ENCODE results near the gene GRK1. TPM values are rescaled to one million over a fixed set of nuclear protein-coding genes. Genes with fewer than 3 reads are reported as not detected.

Gene GRK1
- total and polyA plus RNA-seq, 4 donors = 0.36 to 0.97 (median 0.67) TPM

DNA sequence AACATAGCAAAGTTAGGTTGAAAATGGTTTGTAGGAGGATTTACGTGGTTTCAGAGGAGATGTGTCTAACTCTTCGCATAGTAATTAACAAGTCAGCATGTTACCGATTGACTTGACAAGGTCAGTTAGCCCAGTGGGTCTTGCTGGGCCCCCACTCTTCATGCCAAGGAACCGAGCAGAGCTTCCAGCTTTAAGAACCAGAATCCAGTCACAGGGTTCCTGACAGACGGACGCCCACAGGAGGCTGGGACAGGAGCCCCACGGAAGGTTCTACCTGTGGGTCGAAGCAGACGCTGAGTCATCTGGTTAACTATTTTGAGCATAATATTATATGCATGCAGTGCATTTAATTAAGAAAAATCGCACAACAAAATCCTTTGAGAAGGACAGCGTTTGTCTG, 95.5 kb downstream of the GRK1 start:
- Histone ChIP-seq H3K9me3 (ENCODE audit: control insufficient read depth, insufficient read depth, low read length) (no peaks in the 10 kb centered on the region), H3K4me3 (ENCODE audit: low read depth, low read length) (no peak overlapping the region), H3K27me3 (ENCODE audit: control insufficient read depth, insufficient read depth, low read length) (peaks cover 28% of the 10 kb centered on the region), H3K27ac (ENCODE audit: low read depth, low read length) (no peak overlapping the region), H3K36me3 (ENCODE audit: control insufficient read depth, insufficient read depth, low read length) (no peaks in the 10 kb centered on the region), H3K4me1 (ENCODE audit: control insufficient read depth, insufficient read depth, low read length) (peaks cover 15% of the 10 kb centered on the region)
- WGBS (ENCODE audit: insufficient coverage) = 66% methylated on average over 6 of the region's 11 CpGs
- no peak for DNase-seq (ENCODE audit: low read depth in 4 of 6, low spot score in 6 of 6)

DNA sequence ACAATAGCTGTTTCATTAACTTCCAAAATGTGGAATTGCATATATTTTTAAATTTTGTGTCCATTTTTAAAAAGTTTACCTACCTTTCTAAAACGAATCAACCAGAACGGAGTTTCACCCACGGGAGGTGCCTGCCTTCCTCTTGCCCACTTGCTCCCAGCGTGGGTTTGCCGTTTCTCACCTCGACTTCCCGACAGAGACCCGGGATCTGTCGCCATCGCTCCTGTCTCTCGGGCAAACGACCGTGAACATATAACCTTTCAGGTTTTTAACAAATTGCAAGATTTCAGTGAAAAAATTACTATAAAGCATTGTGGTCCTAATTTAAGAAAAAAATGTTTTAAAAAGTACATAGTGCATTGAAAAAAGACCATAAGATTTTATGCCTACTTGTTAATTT, 96.2 kb downstream of the GRK1 start:
- Histone ChIP-seq H3K36me3 (ENCODE audit: control insufficient read depth, insufficient read depth, low read length) (no peaks in the 10 kb centered on the region), H3K27ac (ENCODE audit: low read depth, low read length) (no peak overlapping the region), H3K9me3 (ENCODE audit: control insufficient read depth, insufficient read depth, low read length) (no peaks in the 10 kb centered on the region), H3K27me3 (ENCODE audit: control insufficient read depth, insufficient read depth, low read length) (peaks cover 28% of the 10 kb centered on the region), H3K4me1 (ENCODE audit: control insufficient read depth, insufficient read depth, low read length) (peaks cover 15% of the 10 kb centered on the region), H3K4me3 (ENCODE audit: low read depth, low read length) (no peak overlapping the region)
- 96% methylated on average over 5 of the region's 13 CpGs for WGBS (ENCODE audit: insufficient coverage)
- no peak for DNase-seq (ENCODE audit: low read depth in 4 of 6, low spot score in 6 of 6)

DNA sequence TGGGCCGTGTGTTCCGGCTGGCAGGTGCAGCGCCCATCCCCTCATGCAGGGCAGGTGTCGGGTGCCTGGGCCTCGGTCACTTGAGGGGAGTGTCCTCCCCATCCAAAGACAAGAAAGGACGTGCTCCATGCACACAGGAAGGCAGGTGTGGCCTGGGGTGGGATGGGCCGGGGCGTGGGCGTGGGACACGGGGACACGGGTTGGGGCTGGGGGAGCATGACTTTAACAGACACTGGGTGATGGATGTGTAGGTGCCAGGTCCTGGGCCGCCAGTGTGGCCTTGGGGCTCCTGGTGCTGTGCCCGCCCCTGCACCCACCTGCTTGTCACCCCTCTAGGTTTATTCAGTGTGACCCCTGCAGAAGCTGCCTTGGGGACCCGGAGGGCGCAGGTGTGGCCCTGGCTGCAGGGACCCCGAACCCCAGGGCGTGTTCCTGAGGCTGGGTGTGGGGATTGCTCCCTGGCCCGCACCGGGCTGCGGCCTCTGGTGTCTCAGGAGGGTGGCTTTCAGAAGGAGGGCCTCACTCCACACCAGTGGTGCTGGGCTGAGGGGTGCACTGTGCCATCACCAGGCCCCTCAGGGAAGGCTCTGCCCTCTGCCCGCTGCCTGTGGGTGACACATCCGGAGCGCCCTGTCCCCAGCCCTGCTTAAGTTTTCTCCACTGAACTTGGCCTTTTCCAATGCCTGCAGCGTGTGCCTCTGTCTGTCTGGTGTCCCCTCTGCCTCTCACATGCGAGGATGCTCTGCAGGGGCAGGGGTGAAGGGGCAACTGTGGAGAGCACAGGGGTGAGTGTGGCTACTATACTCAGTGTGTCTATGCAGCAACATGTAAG, 97.2 kb downstream of the GRK1 start:
- 86% methylated on average over 24 of the region's 25 CpGs for WGBS (ENCODE audit: insufficient coverage)
- no peak for DNase-seq (ENCODE audit: low read depth in 4 of 6, low spot score in 6 of 6)

GRCh38 chr13:113764793-113765563, 98.0 kb downstream of the GRK1 start:
- Histone ChIP-seq H3K4me1 (ENCODE audit: control insufficient read depth, insufficient read depth, low read length) (peaks cover under 1% of the 10 kb centered on the region), H3K27ac (ENCODE audit: low read depth, low read length) (no peak overlapping the region), H3K27me3 (ENCODE audit: control insufficient read depth, insufficient read depth, low read length) (peaks cover 18% of the 10 kb centered on the region), H3K4me3 (ENCODE audit: low read depth, low read length) (no peak overlapping the region), H3K36me3 (ENCODE audit: control insufficient read depth, insufficient read depth, low read length) (no peaks in the 10 kb centered on the region), H3K9me3 (ENCODE audit: control insufficient read depth, insufficient read depth, low read length) (no peaks in the 10 kb centered on the region)
- 89% methylated on average over 17 of the region's 19 CpGs for WGBS (ENCODE audit: insufficient coverage)
- peak in 1 of 6 donors; percentile 25 for DNase-seq (ENCODE audit: low read depth in 4 of 6, low spot score in 6 of 6)

More for the DNA sequence above, 97.2 kb downstream of the GRK1 start:
- peaks cover 8% of the 10 kb centered on the region for H3K4me1 ChIP-seq (ENCODE audit: control insufficient read depth, insufficient read depth, low read length)
- no peaks in the 10 kb centered on the region for H3K36me3 ChIP-seq (ENCODE audit: control insufficient read depth, insufficient read depth, low read length)
- no peaks in the 10 kb centered on the region for H3K9me3 ChIP-seq (ENCODE audit: control insufficient read depth, insufficient read depth, low read length)
- H3K4me3 ChIP-seq (ENCODE audit: low read depth, low read length) = no peak overlapping the region
- H3K27ac ChIP-seq (ENCODE audit: low read depth, low read length) = no peak overlapping the region
- peaks cover 24% of the 10 kb centered on the region for H3K27me3 ChIP-seq (ENCODE audit: control insufficient read depth, insufficient read depth, low read length)

- H3K27me3 ChIP-seq (ENCODE audit: control insufficient read depth, insufficient read depth, low read length) = peaks cover 16% of the 10 kb centered on the region
- no peaks in the 10 kb centered on the region for H3K4me1 ChIP-seq (ENCODE audit: control insufficient read depth, insufficient read depth, low read length)
- no peaks in the 10 kb centered on the region for H3K9me3 ChIP-seq (ENCODE audit: control insufficient read depth, insufficient read depth, low read length)
- WGBS (ENCODE audit: insufficient coverage) = 68% methylated on average over 3 of the region's 4 CpGs
- no peaks in the 10 kb centered on the region for H3K36me3 ChIP-seq (ENCODE audit: control insufficient read depth, insufficient read depth, low read length)
- no peak for DNase-seq (ENCODE audit: low read depth in 4 of 6, low spot score in 6 of 6)
- H3K4me3 ChIP-seq (ENCODE audit: low read depth, low read length) = no peak overlapping the region
- no peak overlapping the region for H3K27ac ChIP-seq (ENCODE audit: low read depth, low read length)
Measured at GRCh38 chr13:113765564-113765910, 98.5 kb downstream of the GRK1 start.

DNA sequence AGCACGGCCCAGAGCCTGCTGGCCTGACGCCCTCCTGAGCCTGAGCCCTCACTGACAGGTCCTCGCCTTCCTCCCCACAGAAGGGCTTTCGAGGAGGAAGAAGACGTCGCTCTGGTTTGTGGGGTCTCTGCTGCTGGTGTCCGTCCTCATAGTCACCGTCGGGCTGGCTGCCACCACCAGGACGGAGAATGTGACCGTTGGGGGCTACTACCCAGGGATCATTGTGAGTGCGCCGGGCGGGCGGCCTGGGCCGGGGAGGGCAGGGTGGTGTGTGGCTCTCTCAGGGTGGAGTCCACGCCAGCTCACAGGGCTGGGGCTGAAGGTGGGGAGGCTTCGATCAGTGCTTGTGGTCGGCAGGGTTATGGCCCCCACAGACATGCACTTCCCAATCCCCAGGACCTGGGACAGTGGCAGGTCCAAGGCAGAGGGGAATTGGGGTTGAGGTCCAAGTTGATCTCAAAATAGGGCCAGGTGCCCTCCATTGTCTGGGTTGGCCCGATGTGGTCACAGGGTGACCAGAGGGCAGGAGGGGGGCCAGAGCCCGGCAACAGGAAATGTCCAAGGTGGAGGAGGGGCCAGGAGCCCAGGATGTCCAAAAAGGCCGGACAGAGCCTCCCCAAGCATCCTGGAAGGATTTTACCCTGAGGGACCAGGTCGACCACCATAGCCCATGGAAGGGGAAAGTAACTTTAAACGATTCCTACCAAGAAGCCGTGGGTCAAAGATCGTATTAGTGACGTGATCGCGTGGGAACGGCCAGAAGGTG, 99.2 kb downstream of the GRK1 start:
- Histone ChIP-seq H3K27ac (ENCODE audit: low read depth, low read length) (no peak overlapping the region), H3K36me3 (ENCODE audit: control insufficient read depth, insufficient read depth, low read length) (no peaks in the 10 kb centered on the region), H3K27me3 (ENCODE audit: control insufficient read depth, insufficient read depth, low read length) (peaks cover 9% of the 10 kb centered on the region), H3K9me3 (ENCODE audit: control insufficient read depth, insufficient read depth, low read length) (no peaks in the 10 kb centered on the region), H3K4me1 (ENCODE audit: control insufficient read depth, insufficient read depth, low read length) (no peaks in the 10 kb centered on the region), H3K4me3 (ENCODE audit: low read depth, low read length) (no peak overlapping the region)
- DNase-seq (ENCODE audit: low read depth in 4 of 6, low spot score in 6 of 6) = no peak
- 85% methylated on average over 30 of the region's 30 CpGs for WGBS (ENCODE audit: insufficient coverage)

DNA sequence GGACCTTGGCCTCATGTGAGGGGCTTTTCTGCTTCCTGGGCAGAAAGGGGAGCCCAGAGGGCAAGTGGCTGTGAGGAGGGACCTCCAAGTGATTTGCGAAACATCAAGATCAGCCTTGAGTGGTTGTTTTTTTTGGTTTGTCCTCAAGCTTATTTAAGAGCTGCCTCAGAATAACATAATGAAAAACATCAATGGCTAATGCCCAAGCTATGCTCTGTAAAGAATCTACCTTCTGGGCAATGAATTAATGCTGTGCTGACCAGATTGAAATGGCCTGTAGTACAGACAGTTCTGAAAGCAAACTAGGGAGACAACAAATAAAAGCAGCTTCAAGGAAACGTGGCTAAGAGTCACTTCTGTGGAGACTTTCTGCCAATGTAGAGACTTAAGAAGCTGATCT, 100.3 kb downstream of the GRK1 start:
- Histone ChIP-seq H3K27me3 (ENCODE audit: control insufficient read depth, insufficient read depth, low read length) (peaks cover under 1% of the 10 kb centered on the region), H3K4me3 (ENCODE audit: low read depth, low read length) (no peak overlapping the region), H3K9me3 (ENCODE audit: control insufficient read depth, insufficient read depth, low read length) (no peaks in the 10 kb centered on the region), H3K27ac (ENCODE audit: low read depth, low read length) (no peak overlapping the region), H3K36me3 (ENCODE audit: control insufficient read depth, insufficient read depth, low read length) (no peaks in the 10 kb centered on the region), H3K4me1 (ENCODE audit: control insufficient read depth, insufficient read depth, low read length) (no peaks in the 10 kb centered on the region)
- 33% methylated on average over 1 of the region's 2 CpGs for WGBS (ENCODE audit: insufficient coverage)
- DNase-seq (ENCODE audit: low read depth in 4 of 6, low spot score in 6 of 6) = no peak

DNA sequence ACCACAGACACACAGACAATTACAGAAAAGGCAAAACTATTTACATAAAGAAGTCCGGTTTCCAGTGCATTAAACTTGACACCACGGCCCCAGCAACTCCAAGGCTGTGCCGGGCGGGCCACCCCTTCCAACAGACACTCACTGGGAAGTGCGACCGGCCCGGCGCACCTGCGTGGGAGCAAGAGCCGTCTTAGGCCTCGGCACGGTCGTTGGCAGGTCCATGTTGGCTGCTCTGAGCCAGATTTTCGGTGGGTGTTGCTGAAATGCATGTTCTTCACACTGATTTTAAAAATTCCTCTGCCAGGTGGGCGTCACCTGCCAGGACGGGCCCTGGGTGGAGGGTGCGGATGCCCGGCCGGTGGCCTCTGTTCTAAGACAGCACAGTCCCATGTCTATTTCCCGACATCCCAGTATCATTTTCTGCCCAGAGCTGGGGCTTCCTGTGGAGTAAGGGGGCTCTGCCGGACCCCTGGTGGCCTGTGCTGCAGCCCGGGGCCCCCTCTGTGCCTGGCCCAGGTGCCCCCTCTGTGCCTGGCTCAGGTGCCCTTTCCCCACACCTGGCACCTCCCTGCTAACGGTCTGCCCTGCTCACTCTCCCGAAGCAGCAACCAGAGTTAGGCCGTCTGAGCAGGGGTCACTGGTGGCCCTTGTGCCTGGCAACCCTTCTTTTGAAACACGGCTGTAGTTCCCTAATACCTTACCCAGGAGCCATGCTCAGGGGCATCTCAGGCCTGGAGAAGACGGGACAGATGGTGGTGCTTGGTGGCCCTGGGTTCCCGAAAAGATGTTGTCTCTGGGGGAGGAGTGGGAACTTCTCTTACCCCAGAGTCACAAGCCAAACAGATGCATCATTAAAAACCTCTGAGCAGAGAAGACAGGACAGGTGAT, 101.2 kb downstream of the GRK1 start:
- WGBS (ENCODE audit: insufficient coverage) = 87% methylated on average over 25 of the region's 28 CpGs
- H3K27me3 ChIP-seq (ENCODE audit: control insufficient read depth, insufficient read depth, low read length) = no peaks in the 10 kb centered on the region
- H3K4me1 ChIP-seq (ENCODE audit: control insufficient read depth, insufficient read depth, low read length) = no peaks in the 10 kb centered on the region
- no peak overlapping the region for H3K4me3 ChIP-seq (ENCODE audit: low read depth, low read length)
- DNase-seq (ENCODE audit: low read depth in 4 of 6, low spot score in 6 of 6) = no peak
- no peak overlapping the region for H3K27ac ChIP-seq (ENCODE audit: low read depth, low read length)
- no peaks in the 10 kb centered on the region for H3K9me3 ChIP-seq (ENCODE audit: control insufficient read depth, insufficient read depth, low read length)
- H3K36me3 ChIP-seq (ENCODE audit: control insufficient read depth, insufficient read depth, low read length) = no peaks in the 10 kb centered on the region

DNA sequence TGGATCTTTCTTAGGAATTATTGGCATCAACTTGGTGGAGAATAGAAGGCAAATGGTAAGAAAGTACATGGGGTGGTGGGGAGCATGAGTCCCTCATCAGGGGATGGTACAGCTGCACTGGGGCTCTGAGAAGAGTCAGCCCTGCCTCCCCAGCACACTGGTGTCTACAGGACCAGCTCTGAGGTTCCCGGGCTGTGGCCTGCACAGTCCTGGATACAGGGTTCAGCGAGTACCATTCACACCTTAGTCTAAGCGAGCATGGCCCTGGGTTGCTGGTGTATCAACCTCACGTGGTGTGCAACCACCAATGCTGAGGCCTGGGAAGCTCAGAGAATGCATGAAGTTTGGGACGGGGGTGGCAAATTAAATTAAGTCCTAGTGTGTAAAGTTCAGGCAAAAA, 102.1 kb downstream of the GRK1 start:
- Histone ChIP-seq H3K36me3 (ENCODE audit: control insufficient read depth, insufficient read depth, low read length) (no peaks in the 10 kb centered on the region), H3K27me3 (ENCODE audit: control insufficient read depth, insufficient read depth, low read length) (no peaks in the 10 kb centered on the region), H3K4me1 (ENCODE audit: control insufficient read depth, insufficient read depth, low read length) (no peaks in the 10 kb centered on the region), H3K9me3 (ENCODE audit: control insufficient read depth, insufficient read depth, low read length) (no peaks in the 10 kb centered on the region), H3K4me3 (ENCODE audit: low read depth, low read length) (no peak overlapping the region), H3K27ac (ENCODE audit: low read depth, low read length) (no peak overlapping the region)
- WGBS (ENCODE audit: insufficient coverage) = 85% methylated on average over 5 of the region's 5 CpGs
- DNase-seq (ENCODE audit: low read depth in 4 of 6, low spot score in 6 of 6) = no peak
